Activated CD8-positive, alpha-beta memory T cell treated with anti-CD3 and anti-CD28 coated beads, Interleukin-2, amount 50 U/mL, for 24 hours (primary cell): ENCODE data around the gene TSPAN16.
"Not testable (repeated sequence)": the region's sequence is repeated elsewhere in the genome, so short reads cannot be mapped to it uniquely, and the experiment has no call there.

ENCODE experiments used
- DNase-seq: peaks from one replicate; pipeline ENCODE4 v3.0.0-alpha.2; 2020; ENCODE audit errors: extremely low read depth

Gene TSPAN16

DNA sequence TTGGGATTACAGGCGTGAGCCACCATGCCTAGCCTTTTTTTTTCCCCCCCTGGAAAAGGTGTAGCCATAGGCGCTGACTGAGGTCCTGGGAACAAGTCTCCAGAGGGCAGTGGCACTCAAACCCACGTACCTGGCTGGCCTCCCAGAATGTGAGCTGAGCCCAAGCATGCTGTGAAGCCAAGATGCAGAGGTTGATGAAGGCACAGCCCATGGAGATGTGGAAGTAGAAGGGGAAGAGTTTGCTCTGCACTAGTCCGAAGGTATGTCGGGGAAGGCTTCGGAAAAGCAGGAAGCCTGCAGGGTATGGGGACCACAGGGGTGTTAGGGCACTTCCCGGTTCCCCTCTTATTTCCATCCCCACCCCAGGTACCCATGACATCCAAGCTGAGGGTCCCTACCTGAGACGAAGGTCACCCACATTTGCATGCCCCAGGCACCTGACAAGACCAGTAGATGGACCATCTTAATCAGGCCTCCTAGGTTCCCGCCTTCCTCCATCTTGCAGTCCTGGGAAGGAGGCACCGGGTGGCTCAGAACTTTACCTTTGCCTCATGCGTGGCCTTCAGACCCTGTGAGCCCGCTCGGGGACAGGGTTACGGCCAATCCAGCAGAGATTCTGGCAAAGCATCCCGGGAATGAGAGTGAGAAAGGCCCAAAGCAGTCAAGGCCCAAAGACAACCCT is 49.3 kb downstream of the TSPAN16 start:
- no peak for DNase-seq

DNA sequence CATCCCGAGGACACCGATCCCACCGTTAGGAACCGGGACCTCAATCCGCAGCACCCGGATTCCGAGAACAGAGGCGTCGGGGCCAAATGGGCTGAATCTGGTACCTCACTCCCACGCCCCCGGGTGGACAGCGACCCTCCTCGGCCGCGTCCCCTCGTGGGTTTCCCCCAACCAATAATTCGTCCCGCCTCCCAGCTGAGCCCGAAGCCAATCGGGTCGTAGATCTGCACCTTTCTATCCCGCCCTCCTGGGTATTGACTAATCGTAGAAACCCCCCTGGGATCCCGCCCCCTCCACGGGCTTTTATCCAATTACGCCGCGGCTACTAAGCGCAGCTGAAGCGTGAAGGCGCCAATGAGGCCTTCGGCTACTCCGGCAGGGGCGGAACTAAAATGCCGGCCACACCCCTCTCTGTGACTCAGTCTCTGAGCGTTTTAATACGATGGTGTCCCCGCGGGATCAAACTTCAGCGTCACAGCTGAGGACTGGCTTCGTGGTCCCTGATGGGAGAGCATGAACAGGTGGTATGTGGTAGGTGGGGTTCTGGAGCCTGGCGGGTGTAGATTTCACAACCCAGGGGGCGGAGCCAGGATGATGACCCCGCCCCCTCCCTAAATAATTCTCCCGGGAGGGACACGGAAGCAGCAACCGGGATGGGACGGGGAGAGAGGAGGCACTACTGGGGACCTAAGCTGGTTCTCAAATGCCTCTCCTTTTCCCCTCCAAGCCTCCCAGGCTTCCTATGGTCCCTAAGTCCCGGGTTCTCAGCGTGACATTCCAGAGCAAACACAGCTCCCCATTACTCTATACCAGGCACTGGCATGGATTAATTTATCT is 50.4 kb downstream of the TSPAN16 start, which contains the start of the genes CCDC159 and TMEM205:
CCDC159 (plus strand) TSS at position 416 of the 837 bp plus-strand sequence; CDS start at position 504, 88 bp downstream.
TMEM205 (minus strand) TSS at position 165 of the 837 bp plus-strand sequence. CDS start 649 bp downstream, outside the sequence.
- DNase-seq: peak; percentile 97

DNA sequence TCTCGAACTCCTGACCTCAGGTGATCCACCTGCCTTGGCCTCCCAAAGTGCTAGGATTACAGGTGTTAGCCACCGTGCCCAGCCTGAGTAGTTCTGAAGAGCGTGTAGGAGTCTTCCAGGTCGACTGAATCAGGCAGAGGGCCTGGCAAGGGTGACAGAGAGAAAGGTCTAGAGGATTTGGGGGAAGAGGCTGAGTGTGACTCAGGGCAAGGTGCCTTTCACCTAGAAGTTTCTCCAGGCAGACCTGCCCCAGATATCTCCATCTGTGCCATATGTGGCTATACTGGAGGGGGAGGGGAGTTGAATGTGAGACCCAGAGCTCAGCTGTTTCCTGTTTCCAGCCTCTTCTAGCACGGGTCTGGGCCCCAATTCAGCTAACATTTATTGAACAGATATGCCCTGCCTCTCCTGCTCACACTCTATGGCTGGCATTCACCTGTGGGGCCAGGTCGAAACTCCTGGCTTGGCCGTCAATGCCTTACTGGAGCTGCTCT is 51.6 kb downstream of the TSPAN16 start:
- DNase-seq: no peak

DNA sequence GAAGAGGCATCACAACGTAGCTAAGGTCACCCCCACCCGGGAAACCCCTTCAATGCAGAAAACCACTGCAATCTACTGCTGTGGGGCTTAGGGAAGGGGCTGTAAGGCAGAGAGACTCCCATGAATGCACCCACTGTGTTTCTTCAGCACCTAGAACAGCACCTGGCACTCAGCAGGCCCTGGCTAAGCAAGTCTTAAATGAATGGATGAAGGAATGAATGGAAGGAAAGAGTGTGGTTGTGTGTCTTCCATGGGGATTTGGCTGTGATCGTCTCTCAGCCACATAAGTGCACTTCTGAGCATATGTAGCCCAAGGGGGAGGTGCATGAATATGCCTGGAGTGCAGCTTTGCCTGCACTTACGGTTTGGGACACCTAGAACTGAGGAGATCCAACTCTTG is 53.2 kb downstream of the TSPAN16 start:
- DNase-seq: no peak

DNA sequence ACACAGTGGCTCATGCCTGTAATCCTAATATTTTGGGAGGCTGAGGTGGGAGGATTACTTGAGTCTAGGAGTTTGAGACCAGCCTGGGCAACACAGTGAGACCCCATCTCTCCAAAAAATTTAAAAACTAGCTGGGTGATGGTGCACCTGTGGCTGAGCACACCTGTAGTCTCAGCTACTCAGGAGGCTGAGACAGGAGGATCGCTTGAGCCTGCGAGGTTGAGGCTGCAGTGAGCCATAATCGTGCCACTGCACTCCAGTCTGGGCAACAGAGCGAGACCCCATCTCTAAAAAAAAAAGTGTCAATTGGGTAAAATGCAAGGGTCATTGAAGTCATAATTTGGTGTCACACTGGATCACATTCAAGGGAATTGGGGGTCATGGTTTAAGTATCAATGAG is 58.1 kb downstream of the TSPAN16 start:
- not testable (repeated sequence) for DNase-seq

DNA sequence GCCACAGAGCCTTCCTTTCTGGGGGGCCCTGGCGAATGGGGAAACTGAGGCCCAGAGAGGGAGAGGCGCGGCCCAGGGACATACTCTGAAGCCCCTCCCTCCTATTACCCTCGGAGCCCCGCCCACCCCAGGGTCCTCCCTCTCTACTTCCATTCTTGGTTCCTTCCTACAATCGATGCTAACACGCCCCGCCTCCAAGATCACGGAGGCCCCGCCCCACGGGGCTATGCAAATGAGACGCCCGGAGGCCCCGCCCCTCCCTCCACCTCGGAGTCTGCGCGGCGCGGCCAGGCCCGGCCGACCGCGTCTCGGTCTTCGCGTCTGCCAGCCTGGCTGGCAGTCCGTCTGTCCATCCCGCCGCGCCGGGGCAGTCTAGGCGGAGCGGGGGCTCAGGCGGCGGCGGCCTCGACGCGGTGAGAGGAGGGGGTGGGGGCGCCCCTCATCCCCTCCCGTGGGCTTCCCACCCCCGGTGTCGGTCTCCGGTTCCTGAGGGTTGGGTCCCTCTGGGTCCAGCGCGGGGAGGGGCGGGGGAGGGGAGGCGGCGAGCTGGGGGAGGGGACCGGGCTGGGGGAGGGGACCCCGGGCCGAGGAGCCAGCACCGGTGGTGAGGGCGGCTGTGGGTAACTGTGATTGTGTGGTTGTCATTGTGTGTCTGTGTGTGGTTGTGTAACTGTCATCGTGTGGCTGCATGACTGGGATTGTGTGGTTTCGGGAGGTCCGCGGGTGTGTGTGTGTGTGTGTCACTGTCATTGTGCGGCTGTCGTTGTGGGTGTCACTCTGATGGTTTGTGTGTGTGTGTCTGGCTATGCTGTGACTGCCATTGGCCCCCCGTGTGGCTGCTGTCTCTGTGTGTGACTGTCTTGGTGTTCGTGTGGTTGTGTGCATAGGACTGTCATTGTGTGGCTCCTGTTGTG is 59.5 kb downstream of the TSPAN16 start, which contains the start of gene PLPPR2:
PLPPR2 (plus strand) TSS at position 273 of the 914 bp plus-strand sequence. CDS start 2,242 bp downstream, outside the sequence.
- DNase-seq: peak; percentile 53

DNA sequence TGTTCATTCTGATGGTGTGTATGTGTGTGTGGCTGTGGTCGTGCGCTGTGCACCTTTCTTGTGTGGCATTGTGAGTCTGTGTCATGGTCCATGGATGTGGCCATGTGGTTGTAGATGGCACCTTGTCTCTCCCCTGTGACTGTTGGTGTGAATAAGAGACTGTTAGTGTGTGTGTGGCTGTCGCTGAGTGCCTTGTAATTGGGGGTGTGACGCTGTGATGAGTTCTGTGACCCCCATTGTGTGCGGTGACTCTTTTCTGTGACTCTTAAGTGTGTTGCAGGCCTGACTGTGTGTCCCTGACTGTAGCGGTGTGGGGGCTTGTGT is 60.1 kb downstream of the TSPAN16 start:
- DNase-seq: no peak

DNA sequence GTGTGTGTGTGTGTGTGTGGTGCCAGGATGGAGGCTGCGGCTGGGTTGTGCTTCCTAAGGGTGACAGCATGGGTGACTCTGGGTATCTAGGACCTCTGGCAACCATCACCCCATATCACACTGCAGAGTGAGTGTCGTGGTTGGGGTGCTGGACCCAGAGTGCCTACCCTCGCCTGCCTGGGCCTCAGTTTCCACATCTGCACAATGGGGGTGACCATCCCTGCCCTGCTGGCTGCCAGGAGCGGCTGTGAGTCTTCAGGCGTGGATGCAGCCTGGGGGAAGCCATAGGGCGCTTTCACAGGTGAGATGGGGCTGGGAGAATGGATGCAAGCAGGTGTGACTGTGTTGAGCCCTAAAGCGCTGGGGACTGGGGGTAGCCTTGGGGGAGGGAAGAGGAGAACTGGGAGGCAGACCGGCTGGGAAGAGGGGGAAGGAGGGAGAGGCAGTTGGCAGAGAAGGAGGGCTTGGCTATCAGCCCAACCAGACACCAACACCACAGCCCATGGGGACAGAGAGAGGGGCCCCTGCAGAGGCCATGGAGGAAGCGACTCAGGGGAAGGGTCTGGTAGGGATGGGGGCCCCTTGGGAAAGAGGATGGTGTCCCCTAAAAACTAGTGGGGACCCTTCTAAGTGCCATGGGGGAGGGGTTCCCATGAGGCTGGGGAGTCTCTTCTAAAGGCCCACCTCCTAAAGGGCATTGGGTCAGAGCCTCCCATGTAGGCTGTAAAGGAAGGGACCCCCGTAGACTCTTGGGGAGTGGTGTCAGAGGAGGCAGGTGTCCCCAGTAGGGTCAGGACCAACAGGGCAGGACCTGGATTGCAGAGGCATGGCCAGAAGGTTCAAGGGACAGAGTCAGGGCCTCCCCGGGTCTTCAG is 61.0 kb downstream of the TSPAN16 start:
- DNase-seq: no peak

DNA sequence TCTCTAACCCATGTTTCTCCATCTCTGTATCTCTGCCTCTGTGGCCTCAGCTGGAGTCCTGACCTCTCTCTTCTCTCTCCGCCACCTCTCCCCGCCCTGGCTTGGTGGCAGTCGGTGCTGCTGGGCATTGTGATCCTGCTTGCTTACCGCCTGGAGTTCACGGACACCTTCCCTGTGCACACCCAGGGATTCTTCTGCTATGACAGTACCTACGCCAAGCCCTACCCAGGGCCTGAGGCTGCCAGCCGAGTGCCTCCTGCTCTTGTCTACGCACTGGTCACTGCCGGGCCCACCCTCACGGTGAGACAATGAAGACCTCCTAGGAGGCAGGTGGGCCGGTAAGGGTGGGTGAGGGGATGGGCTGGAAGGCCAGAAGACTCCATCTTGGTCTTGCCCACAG is 63.5 kb downstream of the TSPAN16 start:
- DNase-seq: no peak

DNA sequence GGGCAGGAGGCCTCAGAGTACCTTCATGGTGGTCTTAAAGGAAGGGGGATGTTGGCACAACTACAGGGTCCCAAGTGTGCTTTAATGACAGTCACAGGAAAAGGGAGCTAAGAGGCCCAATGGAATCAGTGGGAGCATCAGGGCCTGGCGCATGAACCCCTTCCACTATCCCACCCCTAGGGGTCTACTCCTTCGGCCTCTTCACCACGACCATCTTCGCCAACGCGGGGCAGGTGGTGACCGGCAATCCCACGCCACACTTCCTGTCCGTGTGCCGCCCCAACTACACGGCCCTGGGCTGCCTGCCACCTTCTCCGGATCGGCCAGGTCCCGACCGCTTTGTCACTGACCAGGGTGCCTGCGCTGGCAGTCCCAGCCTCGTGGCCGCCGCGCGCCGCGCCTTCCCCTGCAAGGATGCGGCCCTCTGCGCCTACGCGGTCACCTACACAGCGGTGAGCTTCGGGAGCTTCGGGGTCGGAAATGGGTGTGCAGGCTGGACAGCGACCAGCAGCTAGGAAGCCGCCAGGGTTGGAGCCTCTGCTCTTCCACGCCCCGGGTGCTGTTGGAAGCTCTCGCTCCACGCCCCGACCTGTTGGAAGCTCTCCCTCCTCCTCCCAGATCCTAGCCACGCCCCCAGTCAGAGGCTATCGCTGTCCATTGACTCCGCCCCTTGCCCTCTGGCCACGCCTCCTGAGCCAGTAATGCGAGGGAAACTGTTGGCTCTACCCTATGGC is 65.2 kb downstream of the TSPAN16 start:
- no peak for DNase-seq

DNA sequence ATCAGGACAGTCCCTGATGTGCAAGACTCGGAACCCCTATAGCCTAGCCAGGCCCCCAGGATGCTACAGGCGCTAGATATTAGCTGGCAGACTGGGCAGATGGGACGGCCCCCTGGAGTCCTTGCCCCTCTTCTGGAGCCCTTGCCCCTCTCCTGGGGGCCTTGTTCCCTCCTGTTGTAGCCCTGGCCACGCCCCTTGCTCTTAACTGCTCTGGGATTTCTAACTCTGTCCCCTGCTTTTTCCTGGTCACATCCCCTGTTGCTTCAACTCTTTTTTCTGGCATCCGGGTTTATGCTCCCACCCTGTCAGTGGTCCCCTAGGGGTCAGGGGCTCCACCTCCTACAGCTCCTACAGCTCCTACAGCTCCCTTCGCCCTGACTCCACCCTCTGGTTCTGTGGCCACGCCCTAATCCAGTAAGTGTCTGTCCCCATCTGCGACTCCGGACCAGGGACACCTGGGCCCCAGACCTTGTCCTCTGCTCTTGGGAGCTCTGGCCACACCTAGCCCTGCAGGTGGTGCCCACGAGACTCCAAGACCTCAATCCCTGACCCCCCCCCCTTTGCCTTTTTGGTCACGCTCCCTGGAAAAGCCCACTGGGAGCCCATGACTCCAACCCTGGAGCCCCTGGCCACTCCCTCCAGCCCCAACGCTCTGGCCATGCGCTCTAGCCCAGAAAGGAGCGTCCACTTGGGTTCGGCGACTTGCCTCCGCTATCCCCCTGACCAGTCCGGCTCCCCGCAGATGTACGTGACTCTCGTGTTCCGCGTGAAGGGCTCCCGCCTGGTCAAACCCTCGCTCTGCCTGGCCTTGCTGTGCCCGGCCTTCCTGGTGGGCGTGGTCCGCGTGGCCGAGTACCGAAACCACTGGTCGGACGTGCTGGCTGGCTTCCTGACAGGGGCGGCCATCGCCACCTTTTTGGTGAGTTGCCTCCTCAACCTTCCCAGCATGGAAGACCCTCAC is 66.1 kb downstream of the TSPAN16 start:
- DNase-seq: no peak

DNA sequence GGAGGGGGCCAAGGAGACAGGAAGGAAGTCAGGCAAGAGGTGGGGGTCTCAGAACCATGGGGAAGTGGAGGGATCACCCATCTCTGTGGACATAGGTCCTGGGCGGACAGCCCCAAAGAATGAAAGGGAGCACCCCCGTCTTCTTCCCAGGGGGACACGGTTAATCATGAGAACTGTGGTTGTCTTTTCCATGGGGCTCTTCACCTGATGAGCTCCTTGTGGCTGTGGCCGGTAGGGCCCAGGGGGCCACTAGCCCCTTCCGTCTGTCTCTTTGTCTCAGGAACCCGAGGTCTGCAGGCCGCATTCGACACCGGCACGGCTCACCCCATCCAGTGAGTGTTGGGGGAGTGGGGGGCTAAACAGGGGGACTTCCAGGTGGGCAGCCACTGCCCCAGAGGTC is 67.9 kb downstream of the TSPAN16 start:
- no peak for DNase-seq

DNA sequence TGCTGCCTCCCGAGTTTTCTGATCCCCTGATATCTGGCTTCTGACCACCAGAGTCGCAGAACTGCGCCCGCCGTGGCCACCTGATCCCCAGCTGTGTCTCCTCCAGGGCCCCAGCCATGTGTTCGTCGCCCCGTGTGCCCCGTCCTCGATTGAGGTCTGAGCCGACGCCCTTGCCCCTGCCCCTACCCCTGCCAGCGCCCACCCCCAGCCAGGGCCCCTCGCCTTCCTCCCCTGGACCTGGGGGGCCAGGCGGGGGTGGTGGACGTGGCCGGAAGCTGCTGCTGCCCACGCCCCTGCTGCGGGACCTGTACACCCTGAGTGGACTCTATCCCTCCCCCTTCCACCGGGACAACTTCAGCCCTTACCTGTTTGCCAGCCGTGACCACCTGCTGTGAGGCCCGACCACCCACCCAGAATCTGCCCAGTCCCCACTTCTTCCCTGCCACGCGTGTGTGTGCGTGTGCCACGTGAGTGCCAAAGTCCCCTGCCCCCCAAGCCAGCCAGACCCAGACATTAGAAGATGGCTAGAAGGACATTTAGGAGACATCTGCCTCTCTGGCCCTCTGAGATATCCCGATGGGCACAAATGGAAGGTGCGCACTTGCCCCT is 68.4 kb downstream of the TSPAN16 start:
- DNase-seq: no peak

DNA sequence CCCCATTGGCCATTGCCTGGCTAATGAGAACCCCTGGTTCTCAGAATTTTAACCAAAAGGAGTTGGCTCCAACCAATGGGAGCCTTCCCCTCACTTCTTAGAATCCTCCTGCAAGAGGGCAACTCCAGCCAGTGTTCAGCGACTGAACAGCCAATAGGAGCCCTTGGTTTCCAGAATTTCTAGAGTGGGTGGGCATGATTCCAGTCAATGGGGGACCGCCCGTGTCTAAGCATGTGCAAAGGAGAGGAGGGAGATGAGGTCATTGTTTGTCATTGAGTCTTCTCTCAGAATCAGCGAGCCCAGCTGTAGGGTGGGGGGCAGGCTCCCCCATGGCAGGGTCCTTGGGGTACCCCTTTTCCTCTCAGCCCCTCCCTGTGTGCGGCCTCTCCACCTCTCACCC is 69.0 kb downstream of the TSPAN16 start:
- DNase-seq: no peak
